NCI-H187 (cell line): Measurements from ENCODE around the gene C22orf42.
"Not testable (repeated sequence)": the region's sequence is repeated elsewhere in the genome, so short reads cannot be mapped to it uniquely, and the experiment has no call there.

Experiments used
- DNase-seq, 2 experiments: peaks; one replicate each; lab custom pipeline; 2025; lab: John Stamatoyannopoulos, UW

C22orf42 gene, protein sequence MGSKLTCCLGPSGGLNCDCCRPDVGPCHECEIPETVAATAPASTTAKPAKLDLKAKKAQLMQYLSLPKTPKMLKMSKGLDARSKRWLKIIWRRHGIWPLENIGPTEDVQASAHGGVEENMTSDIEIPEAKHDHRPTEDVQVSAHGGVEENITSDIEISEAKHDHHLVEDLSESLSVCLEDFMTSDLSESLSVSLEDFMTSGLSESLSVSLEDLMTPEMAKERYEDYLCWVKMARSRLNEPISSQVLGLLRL

DNA sequence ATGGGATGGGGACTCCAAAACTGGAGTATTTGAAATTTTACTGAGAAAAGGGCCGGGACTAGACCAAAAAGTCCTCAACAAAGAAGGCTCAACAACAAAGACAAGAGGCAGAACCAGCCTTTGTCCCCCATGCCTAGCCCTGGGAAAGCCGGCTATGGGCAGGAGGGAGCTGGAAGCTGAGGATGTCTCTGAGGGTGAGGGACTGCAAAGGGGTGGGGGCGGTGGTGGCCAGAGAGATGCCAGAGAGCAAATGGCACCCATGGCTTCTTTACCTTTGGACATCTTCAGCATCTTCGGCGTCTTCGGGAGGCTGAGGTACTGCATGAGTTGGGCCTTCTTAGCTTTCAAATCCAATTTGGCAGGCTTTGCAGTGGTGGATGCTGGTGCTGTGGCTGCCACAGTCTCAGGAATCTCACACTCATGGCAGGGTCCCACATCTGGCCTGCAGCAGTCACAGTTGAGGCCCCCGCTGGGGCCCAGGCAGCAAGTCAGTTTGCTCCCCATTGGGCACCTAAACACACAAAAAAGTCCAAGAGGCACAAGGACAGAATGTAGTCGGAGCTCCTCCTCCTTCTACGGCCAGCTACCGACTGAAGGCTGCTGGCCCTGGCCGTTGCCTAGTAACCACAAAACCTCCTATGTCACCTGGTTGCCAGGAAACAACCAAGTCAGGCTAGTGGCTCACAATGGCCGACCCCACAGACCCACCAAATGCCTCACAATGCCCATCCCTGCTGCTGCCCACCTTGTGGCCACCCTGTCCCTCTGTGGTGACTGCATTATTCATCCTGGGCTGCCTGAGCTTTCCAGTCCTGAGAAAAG is at the start of gene C22orf42:
TSS of gene C22orf42 (minus strand) at position 592 of the 822 bp plus-strand sequence. CDS start at position 504, 88 bp downstream.
- DNase-seq = no peak

DNA sequence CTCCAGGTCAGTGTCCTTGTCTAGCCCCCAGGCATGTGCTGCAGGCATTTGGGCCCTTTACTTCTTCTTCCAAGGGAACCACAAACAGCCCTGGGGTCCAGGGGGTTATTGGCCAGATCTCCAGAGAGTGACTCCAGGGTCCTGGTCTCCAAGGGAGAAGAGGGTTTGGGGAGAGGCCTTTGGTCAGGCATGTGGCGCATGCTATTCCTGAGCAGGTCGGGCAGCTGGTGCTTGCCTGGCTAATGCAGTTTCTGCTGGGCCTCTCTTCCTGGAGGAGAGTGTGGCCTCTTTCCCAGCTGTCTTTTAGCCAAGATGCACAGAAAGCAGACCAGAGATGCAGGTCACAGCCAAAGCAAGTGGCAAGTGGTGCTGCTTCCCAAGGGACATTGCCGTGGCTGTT is 49.6 kb upstream of the C22orf42 start:
- DNase-seq = no peak

DNA sequence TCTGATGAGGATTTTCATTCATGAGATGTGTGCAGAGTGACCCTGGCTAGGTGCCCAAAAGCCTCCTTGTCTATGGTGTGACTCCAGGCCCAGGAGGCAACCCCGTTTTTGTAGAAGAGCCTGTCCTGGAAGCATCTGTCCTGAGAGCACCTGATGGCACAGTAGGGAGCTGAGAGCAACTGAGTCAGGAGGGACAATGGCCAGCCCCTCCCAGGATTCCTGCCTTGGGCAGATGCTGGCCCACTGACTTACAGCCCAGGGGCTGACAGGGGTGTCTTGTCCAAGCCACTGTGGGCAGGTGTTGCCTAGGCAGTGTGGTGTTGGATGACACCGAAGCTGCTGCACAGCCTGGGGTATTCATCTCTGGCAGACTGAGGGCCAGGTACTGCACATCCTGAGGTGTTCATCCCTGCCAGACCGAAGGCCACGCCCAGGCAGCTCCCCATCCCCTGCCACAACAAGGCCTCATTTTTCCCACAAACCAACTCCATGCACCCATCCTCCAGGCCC is 48.9 kb upstream of the C22orf42 start:
- DNase-seq = no peak

DNA sequence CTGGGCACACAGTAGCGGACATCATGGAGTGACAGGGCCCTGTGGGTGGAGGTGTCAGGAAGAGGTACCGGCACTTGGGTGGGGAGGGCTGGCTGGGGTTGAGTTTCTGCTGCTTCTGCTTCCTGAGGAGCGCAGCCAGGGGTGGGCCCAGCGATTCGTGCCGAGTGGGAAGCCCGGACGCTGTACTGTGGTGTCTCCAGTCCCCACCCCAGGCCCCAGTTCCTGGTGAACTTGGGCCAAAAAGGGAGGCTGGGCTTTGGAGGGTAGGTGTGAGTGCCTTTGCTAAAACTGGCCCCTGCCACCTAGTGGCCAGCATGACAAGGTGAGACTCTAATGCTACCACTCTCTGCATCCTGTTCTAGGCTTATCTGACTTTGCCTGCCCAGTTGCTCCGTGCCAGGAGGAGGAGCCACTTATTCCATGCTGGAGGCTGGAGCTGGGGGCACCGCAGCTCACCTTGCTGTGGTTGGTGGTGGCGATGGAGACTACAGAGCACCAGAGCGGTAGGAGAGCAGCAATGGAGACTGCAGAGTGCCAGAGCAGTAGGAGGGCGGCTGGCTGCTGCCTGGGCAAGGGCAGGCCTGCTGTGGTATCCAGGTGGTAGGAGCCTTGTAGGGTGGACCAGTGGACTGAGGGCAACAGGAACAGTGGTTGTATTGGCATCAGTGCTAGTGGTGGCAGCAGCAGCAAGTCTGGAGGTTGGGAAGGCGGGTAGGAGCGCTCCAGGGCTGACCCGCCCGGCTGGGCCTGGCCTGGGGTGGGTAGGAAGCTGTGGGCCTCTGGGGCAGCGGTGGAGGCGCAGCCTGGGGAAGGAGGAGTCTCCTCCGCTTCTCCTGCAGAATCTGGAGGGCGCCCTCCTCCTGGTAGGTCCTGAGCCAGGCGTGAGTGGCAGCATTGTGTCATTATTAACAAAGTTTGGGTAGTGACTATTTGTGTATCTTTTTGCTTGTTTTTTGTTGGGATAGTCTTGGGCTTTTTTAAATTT is 48.0 kb upstream of the C22orf42 start:
- no peak for DNase-seq

DNA sequence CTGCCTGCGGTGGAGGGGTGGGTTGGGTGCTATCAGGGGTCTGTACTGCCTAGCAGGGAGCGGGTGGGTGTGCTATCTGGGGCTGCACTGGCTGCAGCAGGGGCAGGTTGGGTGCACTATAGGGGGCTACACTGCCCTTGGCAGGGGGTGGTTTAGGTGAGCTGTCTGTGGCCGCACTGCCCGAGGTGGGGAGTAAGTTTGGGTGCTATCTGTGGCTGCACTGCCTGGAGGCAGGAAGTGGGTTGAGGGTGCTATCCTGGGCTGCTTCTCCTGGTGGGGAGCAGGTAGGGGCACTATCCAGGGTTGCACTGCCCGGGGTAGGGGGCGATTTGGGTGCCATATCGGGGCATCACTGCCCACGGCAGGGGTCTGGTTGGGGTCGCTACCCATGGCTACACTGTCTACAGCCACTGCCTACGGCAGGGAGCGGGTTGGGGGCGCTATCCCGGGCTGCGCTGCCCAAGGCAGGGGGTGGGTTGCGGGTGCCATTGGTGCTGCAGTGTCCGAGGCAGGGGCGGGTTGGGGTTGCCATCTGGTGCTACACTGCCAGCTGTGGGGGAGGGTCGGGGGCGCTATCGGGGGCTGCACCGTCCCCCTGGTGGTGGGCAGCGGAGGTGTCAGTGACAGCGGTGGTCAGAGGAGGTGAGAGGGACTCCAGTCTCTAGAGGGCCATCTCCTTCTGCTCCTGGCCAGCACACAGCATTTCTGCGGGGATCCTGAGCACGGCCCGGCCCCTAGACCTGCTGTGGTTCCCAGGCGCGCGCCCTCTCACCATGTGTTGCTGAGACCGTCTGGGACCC is 47.1 kb upstream of the C22orf42 start:
- DNase-seq = no peak

DNA sequence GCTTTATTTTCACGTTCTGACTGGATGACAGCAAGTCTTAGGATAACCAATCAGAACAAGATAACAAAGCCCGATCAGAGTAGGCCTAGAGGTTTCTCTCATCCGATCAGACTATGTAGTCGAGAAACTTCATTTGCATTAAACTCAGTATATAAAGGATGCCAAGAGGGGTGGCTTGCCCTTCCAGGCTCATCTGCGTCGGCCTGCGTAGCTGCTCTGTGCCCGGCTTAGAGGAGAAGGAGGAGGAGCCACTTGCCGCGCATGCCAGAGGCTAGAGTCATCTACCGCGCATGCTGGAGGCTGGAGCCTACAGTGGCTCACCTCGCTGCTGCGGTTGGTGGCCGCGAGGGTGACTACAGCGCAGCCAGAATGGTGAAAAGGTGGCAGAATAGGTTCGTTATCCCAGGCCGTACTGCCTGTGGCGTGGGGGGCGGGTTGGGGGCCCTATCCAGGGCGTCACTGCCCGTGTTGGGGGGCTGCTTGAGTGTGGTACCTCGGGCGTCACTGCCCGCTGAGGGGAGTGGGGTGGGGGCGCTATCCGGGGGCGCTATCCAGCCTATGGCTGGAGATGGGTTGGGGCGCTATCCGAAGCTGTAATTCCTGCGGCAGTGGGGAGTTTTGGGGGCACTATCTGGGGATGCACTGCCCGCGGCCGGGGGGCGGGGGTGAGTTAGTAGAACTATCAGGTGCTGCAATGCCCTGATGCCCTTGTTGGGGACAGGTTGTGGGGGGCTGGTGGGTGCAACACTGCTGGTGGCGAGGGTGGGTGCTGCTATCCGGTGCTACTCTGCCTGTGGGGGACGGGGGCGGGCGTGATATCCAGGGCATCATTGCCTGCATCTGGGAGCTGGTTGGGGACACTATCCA is 46.0 kb upstream of the C22orf42 start, which contains the start of gene RFPL2:
TSS of gene RFPL2 (minus strand) at position 218 of the 867 bp plus-strand sequence. CDS start 2,622 bp downstream, outside the sequence.
- DNase-seq = no peak

DNA sequence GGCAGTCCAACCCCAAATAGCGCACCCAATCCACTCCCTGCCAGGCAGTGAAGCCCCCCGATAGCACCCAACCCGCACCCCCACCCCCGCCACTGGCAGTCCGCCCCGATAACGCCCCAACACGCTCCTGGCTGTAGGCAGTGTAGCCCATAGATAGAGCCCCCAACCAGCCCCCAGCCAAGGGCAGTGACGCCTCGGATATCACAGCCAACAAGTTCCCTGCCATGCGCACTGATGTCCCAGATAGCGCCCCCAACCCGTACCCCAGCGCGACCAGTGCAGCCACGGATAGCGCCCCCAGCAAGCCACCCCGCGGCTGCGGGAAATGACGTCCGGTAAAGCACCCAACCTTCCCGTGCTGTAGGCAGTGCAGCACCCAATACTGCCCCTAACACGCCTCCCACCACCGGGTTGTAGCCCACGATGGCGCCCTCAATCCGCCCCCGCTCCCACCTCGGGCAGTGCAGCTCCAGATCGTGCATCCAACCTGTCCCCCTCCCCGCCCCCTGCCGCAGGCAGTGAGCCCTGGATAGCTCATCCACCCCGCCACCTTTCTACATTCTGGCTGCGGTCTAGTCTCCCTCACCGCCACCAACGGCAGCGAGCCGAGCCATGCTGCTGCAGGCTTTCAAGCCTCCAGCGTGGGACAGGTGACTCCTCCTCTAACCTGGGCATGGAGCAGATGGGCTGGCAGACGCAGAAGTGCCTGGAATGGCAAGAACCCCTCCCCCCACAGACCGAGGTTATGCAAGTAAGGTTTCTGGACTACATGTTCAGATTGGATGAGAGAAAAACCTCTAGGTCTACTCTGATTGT is 45.1 kb upstream of the C22orf42 start:
- DNase-seq = no peak

DNA sequence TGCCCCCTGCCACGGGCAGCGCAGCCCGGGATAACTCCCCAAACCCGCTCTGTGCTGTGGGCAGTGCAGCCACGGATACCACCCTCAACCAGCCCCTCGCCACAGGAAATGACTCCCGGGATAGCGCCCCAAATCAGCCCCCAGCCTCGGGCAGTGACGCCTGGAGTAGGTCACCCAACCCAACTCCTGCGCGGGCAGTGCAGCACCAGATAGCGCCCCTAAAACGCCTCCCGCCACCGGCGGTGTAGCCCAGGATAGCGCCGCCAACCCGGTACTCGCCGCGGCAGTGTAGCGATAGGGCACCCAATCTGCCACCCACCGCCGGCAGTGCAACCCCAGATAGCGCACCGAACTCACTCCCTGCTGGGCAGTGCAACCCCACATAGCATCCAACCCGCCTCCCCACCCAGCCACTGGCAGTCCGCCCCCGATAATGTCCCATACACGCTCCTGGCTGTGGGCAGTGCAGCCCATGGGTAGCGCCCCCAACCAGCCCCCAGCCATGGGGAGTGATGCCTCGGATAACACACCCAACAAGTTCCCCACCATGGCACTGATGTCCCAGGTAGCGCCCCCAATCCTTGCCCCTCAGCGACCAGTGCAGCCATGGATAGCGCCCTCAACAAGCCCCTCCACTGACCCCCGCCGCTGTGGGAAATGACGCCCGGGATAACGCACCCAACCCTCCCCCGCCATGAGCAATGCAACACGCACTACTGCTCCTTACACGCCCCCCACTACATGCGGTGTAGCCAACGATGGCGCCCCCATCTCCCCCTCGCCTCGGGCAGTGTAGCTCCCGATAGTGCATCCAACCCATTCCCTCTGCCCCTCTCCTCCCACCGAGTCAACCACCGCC is 44.3 kb upstream of the C22orf42 start:
- DNase-seq = no peak

DNA sequence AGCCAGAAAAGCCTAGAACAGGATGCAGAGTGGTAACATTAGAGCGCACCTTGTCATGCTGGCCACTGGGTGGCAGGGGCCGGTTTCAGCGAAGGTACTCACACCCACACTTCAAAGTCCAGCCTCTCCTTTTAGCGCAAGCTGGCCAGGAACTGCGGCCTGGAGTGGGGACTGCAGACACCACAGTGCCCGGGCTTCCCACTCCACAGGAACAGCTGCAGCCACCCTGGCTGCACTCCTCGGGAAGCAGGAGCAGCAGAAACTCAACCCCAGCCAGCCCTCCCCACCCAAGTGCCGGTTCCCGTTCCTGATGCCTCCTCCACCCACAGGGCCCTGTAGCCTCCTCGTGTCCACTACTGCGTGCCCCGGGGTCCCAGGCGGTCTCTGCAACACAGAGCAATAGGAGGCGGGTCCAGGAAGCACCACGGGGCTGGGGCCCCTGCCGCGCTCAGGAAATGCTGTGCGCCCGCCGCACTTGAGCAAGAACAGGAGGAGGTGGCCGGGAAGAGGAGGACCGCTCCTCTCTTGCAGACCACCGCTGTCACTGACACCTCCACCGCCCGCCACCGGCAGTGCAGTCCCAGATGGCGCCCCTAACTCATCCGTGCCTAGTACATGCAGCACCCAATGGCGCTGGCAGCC is 43.6 kb upstream of the C22orf42 start:
- DNase-seq = peak in 1 of 2 experiments; percentile 21

DNA sequence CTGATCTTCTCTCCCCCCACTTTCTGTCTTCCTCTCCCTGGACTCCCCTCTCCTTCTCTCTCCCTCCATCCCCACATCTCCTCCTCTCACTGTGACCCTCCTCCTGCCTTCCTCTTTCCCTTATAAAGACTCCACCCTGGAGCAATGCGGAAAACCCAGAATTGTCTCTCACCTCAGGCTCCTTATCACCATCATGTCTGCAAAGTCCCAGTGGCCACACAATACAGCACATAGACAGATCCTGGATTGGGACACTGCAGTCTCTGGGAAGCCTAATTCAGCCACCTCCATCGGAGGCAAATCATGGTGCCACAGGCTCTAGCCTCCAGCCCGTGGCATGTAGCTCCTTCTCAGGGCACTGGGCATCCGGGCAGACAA is 43.0 kb upstream of the C22orf42 start:
- no peak for DNase-seq

DNA sequence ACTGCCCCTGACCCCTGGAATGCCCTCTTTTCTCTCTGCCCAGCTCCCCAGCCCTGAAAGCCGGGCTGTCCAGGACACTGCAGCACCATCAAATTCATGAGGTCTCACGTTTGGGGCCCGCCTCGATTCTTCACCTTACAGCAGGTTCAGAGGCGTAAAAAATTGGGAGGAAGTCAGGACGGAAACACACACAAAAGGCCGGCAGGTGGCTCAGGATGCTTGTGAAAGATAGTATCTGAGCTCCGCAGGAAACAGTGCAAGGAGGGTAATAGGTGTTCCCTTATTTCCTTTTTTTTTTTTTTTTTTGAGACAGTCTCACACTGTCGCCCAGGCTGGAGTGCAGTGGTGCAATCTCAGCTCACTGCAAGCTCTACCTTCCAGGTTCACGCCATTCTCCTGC is 41.6 kb upstream of the C22orf42 start:
- DNase-seq = no peak

DNA sequence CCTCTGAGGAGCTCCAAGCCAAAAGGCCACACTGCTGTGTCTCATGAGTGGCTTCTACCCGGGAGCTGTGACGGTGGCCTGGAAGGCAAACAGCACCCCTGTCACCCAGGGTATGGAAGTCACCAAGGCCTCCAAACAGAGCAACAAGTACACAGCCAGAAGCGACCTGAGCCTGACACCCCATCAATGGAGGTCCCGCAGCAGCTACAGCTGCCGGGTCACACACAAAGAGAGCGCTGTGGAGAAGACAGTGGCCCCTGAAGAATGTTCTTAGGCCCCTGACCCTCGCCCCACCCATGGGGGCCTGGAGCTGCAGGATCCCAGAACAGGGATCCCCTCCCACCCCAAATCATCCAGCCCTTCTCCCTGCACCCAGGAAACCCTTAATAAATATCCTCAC is 40.9 kb upstream of the C22orf42 start:
- no peak for DNase-seq

DNA sequence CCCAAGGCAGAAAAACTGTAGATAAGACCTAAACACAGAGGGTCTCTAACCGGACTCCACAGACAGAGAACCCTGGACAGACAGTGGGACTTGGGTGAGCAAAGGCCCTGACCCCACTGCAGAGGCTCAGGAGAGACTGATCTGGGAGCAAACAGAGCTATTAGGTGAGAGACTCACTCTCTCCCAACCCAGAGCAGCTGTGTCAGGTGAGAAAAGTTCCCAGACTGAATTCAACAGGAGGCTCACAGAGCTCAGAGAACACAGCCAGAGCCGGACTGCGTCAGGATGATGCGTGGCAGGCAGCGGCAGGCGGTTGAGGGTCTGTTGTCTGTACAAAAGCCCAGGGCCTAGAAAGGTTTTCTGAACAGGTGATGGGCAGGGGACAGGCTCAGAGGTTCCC is 40.2 kb upstream of the C22orf42 start:
- no peak for DNase-seq

DNA sequence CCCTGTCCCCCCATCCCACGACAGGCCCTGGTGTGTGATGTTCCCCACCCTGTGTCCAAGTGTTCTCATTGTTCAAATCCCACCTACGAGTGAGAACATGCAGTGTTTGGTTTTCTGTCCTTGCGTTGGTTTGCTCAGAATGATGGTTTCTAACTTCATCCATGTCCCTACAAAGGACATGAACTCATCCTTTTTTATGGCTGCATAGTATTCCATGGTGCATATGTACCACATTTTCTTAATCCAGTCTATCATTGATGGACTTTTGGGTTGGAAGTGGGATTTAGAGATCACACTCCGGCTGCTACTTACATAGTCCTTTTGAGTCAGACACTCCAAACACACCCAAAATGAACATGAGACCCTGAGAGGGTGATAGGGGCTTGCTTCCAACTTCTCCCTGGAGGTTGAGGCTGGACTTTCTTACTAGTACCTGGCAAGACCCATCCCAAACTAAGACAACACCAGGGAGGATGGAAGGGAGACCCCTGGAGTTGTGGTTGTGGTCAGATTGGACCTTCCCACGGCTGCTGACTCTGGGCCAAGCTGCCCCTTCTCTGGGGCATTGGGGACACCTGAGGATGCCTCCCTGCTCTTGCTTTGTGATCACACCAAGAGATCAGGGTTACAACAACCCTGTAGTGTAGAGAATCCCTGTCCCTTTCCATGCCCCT is 38.6 kb upstream of the C22orf42 start:
- DNase-seq = not testable (repeated sequence)

DNA sequence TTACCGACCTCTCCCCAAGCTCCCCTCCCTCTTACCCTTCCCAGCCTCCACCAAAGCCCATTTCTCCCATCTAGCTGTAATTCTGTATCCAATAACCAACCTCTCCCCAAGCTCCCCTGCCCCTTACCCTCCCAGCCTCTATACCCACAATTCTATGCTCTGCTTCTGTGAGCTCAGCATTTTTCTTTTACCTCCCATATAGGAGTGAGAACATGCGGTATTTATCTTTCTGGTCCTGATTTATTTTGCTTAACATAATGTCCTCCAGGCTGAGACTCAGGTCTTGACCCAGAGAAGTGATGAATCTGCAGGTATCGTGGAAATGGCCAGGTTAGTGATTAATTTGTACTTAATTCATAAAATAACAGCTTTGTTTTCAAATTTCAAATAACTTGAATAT is 36.8 kb upstream of the C22orf42 start:
- DNase-seq = not testable (repeated sequence)

DNA sequence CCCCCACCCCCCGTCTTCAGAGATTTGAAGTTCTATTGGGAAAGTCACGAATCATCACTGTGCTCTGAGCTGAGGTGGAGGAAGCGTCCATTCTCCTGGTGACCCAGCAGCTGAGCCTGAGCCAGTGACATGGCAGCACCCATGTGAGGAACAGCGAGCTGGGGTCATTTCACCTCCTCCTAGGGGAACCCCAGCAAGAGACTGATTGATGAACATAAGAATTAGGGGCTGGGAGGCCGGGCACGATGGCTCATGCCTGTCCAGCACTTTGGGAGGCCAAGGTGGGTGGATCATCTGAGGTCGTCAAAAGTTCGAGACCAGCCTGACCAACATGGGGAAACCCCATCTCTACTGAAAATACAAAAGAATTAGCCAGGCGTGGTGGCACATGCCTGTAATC is 34.2 kb upstream of the C22orf42 start:
- not testable (repeated sequence) for DNase-seq

DNA sequence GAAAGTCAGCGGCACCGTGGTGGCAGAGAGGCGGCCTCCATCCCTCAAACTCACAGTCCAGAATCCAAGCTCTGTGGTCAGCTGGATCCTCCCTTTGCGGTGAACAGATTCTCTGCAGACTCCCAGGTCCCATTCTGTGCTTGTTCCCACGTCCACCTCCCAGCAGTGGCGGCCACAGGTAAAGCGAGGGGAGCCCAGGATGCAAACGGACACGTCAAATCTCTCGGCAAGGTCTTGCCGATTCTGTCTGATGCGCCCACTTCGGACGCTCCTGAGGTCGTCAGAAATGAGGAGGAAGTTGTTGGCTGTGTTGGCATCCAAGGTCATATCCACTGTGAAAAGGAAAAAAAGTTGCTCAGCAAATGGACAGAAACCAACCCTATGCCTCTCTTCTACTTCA is 31.9 kb upstream of the C22orf42 start:
- not testable (repeated sequence) for DNase-seq
